TTC549 (cell line): Measurements from ENCODE around the gene ANTXR1.
A peak's percentile ranks its signal among the peaks of the same experiment; 100 is the strongest.
"Not testable (repeated sequence)": the region's sequence is repeated elsewhere in the genome, so short reads cannot be mapped to it uniquely, and the experiment has no call there.

ENCODE experiments used
- FAIRE-seq: peaks from 2 replicates; lab custom pipeline; 2012; peaks lifted over from hg19 to GRCh38; lab: Jason Lieb, UNC

ANTXR1 gene

DNA sequence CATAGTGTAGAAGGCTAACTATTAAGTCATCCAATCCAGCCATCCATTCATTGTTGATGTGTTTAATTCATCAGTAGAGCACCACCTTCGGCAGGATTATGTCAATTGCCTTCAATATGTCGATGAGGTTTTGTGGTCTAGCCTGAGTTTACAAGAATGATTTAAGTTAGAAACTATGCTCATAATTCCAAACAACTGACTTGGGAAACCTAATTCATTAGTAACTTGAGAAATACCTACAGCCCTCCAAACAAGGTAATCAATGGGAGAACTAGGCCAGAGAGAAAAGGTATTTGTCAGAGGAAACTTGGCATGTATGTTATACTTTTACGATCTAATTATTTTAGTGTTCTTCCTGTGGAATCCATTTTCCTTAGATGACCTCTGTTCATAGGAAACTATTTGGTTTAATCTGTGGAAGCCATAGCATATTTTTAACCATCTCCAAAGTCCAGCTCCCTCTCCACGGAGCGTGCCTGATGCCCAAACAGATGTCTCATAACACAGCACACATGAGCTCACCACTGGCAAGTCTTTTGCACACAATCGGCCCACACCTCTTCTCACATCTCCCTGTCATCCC, 225.6 kb downstream of the ANTXR1 start:
- no peak for FAIRE-seq

DNA sequence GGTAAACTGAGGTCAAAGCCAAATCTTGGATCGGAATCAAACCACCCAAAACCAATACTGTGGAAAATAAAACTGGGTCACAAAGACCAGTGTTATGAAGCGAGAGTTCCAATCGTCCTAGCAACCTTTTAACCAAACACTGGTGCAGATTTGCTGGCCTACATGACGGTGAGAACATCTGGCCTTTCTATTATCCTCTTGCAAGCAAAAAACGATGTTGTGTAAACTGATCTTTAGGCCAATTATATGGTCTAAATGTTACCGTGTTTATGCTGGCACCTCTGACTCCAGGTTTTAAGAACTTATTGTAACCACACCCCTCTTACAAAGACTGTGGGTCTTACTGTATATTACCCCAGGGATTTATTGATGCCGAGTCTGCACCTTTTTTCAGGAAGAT, 228.1 kb downstream of the ANTXR1 start:
- FAIRE-seq, result no peak

DNA sequence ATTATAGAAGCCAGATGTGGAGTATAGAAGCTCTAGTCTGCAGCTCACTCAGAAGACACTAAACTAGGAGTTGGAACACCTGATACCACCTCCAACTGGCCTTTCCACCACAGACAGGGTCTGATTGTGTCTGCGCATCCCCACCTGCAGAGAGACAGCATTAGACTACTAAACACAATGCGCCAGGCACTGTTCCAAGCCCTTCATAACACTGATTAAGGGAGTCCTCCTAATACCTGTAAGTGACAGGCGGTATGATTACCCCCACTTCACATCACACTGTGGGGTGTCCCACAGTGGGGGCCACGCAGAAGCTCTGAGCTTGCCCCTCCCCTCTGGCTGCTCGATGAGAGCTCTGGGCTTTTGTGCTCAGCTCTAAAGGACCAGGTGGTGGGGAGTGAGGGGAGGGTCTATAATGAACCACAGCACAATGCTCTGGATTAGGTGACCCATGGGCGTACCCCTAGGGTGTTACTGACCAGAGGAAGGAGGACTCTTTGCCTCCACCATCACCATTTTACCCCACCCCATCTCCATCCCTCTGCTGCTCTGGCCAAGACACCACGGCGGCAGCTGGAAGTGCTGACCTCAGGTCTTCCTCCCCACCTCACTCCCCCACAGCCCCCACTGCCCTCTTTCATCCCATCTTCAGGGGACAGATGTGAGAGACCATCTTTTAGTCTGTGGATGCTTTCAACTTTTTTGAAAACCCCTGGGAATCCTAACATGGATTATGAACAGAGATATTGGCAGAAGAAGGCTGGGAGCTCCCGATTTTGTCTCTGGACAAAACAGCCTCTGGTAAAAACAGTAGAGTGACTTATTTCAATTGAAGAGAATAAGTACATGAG, 228.9 kb downstream of the ANTXR1 start:
- FAIRE-seq, result no peak

DNA sequence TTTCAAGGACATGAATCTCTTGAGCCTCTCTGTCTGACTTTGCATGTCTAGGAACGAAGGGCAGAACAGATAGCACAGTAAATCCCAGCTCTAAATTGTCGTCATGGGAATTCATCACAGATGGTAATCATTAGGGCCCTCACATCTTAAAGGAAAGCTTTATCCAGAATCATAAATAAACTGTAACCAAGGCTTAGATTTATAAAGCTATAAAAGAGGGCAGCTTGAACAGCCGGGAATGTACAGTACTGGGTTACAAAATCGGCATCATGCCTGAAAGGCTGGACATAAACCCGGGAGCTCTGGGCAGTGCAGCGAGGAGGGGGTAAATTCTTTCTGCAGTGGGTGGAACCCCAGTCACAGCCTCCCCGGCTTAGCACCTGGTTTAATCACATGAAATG, 229.7 kb downstream of the ANTXR1 start:
- FAIRE-seq, result no peak

DNA sequence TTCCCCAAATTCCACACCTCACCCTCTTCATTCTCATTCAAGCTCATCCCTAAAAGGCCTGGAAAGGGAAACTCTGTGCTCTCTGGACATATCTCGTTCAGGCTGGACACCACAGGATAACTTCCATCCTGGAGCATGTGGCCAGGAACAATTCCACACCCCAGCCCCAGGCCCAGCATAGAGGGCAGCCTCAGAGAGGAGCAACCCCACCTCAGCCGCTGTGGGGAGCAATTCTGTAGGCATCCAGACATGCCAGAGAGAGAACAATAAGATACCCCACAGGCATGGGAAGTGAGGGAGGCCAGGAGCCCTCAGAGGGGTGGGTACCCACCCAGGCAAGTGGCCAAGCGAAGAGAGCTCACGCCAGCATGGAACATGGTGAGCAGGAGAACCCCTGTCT, 230.7 kb downstream of the ANTXR1 start:
- no peak for FAIRE-seq

DNA sequence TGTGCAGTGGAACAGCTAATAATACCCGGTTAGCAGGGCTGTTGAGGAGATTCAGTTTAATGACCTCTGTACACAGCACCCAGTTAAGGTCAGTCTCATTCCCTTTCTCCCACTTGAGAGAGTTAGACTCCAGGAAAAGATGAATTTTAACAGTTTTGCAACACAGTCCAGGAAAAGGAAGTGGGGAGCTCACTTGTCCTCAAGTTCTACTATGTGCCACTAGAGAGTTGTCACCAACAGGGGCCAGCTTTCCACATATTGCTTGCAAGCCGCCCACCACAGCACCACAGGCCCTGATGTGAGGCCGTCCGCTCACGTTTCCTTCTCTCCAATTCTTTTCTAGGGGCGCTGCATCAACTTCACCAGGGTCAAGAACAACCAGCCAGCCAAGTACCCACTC, 231.9 kb downstream of the ANTXR1 start:
- FAIRE-seq, result no peak

DNA sequence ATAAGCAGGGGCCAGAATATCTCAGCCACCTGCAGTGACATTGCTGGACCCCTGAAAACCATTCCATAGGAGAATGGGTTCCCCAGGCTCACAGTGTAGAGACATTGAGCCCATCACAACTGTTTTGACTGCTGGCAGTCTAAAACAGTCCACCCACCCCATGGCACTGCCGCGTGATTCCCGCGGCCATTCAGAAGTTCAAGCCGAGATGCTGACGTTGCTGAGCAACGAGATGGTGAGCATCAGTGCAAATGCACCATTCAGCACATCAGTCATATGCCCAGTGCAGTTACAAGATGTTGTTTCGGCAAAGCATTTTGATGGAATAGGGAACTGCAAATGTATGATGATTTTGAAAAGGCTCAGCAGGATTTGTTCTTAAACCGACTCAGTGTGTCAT, 234.6 kb downstream of the ANTXR1 start:
- no peak for FAIRE-seq

DNA sequence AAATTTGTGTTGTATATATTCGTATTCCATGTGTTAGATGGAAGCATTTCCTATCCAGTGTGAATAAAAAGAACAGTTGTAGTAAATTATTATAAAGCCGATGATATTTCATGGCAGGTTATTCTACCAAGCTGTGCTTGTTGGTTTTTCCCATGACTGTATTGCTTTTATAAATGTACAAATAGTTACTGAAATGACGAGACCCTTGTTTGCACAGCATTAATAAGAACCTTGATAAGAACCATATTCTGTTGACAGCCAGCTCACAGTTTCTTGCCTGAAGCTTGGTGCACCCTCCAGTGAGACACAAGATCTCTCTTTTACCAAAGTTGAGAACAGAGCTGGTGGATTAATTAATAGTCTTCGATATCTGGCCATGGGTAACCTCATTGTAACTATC, 235.3 kb downstream of the ANTXR1 start:
- FAIRE-seq, result no peak

DNA sequence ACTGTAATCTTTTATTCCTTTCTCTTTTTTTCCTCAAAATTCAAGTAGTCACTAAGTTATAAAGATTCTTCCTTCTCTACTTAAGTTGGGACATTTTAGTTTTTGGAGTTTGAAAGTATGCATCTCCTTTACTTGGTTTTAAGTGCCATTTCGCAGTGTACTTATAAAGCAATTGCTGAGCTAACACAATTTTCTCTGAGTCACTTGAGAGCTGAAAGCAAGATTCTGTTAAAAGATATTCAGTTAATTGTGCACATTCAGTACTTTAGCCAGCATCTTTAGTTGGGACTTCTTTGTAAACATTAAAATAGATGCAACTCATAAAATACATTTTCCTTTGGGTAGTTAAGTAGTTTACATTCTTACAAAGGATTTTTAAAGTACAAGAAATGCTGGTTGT, 238.0 kb downstream of the ANTXR1 start:
- no peak for FAIRE-seq

DNA sequence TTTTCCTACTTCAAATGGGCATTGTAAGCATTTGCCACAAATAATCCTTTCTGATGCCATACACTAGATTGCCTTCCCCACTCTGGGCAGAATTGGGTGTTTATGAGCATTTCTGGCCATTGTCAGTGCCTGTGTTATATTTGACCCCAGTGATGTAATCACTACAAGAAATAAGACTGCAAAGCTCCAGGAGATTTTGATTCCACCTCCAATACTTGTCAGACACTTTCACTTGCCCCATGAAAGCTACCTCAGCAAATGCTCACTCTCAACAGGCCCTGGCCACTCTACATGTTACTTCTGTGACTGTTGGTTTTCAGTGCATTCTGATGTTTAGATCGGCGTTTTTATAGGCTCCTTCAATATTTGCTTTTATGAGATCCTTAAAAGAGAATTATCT, 239.0 kb downstream of the ANTXR1 start:
- FAIRE-seq, result no peak

DNA sequence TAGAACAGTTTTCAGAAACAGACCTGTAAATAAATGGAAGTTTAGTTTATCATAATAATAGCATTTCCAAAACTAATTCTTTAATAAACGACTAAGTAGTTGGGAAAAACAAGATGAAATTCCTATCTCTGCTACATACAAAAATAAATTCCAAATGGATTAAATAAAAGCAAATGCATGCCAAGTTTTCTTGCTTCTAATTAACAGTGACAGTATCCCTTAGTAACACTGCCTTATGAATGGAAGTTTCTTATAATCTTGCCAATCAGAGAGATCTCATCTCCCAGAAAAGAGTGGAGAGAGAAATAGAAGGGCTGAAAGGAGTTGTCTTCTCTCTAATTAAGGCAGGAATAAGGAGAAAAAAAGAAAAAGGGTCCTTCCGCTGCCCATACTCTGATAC, 240.1 kb downstream of the ANTXR1 start:
- no peak for FAIRE-seq

DNA sequence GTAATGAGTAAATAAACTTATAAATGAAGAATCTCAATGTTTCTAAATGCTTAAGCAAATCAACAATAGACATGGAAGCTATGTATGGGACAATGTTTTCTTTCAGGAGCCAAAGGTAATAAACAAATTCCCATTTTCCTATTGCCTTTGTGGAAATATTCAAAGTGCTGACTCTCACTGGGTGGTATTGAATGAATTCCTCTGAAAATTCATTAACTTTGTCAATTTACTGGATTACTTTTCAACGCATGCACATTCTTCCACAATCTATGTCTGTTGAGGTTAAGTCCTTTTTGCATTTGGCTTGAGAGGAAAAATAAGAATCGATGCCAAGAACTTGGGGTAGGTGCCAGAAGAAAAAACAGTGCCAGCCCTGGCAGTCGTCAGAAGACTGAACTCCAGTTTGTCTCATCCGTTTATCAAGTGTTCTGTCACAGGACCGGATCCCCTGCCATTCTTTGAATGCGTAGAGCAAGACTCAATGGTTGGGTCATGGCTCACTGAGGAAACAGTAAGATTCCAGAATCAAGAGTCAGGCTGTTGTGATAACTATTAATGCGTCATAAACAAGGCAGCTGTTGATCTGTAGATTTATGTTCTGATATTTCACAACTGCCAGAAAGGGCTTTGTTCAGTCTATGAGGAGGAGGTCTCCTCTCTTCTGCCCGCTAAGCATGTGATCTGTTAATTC, 240.8 kb downstream of the ANTXR1 start:
- FAIRE-seq, result no peak

DNA sequence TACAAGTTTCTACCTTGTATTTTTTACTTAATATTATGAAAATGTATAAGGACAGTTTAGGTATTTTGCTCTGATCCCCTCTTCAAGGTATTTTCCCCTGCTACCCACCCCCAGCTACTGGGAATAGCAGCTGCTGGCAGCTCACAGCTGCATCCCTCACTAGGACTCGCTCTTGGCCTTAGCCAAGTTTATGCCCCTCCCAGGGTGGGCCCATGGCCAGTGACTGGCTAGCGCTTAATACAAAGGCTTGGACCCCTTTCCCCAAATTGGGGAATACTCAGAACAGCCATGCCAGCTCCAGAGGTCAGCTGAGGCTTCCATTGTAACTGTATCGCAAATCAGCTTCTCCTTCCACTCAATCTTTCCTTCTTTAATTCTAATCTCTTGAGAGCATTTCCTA, 242.8 kb downstream of the ANTXR1 start:
- FAIRE-seq, result no peak

DNA sequence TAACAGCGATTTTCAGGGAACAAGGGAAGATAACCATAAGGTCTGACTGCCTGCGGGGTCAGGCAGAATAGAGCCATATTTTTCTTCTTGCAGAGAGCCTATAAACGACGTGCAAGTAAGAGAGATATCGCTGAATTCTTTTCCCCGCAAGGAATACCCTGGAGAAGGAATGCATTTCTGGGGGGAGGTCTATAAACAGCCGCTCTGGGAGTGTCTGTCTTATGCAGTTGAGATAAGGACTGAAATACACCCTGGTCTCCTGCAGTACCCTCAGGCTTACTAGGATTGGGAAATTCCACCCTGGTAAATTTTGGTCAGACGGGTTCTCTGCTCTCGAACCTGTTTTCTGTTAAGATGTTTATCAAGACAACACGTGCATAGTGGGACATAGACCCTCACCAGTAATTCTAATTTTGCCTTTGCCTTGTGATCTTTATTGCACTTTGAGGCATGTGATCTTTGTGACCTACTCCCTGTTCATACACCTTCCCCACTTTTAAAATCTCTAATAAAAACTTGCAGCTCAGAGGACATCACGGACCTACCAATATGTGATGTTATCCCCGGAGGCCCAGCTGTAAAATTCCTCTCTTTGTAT, 247.1 kb downstream of the ANTXR1 start:
- FAIRE-seq, result not testable (repeated sequence)

DNA sequence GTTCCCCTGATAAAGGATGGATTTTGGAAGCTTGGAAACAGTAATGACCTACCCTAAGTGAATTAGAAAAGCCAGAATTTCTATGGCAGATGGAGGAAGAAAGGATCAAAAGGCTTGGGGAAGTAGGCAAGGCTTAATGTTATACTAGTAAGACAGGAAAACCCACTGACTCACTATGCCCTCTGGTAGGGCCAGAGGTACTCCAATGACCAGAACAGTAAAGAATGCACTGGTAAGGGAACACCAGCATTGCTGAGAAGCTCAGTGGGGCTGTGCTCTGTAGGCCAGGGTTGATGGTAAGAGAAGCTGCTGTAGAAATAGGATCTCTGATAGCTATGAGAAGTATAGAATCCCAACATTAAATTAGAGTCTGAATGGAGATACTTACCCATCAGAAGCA, 247.7 kb downstream of the ANTXR1 start:
- no peak for FAIRE-seq

DNA sequence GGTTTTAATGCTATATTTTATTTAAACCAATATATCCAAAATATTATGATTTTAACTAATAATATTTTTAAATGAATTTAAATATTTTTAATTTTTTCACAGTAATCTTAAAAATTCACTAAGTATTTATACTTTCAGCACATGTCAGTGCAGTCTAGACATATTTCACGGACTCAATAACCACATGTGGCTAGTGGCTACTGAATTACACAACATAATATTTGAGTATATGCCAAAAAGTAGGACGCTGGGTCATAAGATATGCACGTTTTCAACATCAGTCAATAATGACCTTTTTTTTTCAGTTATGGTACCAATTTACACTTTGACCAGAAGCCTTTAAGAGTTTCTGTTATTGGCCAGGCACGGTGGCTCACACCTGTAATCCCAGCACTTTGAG, 256.4 kb downstream of the ANTXR1 start:
- peak; percentile 70 for FAIRE-seq

DNA sequence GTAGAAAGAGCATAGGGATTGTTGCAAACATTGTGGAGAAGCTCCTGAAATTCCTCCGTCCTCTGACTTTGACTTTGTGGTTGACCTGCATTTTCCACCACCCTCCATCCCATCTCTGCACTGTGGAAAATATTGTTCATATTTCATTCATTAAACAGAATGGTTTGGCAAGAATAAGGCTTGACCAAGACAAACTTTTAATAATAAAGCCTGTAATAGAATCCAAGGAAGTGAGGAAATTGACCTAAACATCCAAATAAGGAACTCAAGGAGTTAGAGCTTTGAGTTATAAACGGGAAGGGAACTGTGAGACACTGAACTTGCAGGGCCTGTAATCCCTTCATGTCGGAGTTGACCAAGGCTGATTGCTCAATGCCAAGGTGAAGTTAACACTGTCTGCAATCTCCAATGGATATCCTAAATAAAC, 258.9 kb downstream of the ANTXR1 start:
- FAIRE-seq, result no peak

DNA sequence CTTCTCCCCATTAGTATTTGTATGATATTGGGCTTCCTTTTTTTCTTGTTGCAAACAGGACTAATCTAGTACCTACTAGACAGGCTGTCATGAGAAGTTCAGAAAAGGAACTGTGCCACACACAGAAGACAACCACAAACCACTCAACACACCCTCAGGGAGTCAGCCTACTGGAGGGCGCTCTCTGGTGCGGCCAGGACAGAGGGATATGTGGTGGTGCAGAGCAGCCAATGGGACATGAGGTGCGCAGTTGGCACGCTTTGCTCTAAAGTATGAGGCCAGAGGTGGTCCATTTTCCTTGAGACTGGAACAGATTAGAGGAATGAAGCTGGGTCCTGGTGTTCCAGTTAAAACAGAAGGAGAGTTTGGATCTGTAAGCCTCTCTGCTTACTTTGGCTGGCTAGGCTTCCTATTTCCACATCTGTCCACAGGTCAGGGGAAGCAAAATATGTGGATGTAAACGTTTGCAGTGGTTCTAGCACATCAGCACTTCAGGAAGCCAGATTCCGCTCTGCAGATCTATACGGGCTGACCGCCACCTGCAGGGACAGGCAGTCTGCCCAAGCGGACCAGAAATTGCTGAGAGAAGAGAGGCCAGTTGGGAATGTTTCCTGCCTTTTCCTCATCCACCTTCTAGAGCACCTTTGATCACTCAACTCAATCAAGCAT, 260.0 kb downstream of the ANTXR1 start:
- FAIRE-seq, result no peak

DNA sequence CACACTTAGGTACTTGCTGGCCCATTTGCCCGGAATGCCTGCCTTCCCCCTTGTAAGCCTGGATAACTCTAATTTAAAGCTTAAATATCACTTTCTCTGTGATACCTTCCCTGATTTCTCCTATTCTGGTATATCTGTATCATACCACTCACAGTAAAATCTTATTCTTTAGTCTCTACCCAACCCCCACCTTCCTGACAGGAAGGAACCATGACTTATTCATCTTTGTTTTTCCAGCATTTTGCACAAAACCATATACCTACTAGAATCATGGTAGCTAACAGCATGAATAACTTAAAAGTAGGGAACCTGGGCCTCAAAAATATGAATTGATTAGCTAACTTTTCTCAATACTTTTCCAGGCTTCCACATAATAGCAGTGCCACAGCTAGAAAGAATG, 262.5 kb downstream of the ANTXR1 start:
- no peak for FAIRE-seq

DNA sequence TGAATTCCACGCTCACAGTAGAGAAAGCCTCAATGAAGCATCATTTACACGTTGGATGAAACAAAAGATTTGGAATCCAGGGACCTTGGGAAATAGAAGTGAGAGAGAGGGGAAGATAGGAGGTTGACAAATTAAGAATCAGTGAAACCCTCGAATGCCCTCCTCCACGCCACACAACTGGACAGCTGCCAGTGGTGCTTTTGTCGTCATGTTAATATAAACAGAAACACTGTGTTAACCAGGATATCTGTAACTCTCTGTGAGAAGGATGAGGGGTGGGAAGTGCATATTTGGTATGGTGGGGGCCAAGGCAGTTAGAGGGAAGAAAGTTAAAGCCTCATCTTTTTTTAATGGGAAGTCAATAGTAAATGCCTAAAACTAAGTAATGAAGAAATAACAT, 265.4 kb downstream of the ANTXR1 start:
- FAIRE-seq, result no peak

DNA sequence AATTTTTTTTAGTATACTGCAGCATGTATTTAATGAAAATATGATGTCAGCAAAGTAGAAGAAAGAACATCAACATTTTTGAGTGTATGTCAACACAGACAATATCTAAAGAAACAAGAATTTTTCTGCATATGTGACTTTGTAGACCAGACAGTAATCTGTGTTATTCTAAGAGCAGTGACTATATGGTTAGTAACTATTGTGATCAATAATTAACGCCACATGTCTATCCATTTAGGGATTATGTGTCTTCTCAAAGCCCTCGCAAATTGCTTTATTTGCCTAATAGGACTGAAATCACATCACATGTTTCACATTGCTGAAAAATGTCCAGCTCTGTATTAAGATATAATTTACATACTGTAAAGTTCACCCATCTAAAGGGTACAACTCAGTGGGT, 266.2 kb downstream of the ANTXR1 start:
- no peak for FAIRE-seq

DNA sequence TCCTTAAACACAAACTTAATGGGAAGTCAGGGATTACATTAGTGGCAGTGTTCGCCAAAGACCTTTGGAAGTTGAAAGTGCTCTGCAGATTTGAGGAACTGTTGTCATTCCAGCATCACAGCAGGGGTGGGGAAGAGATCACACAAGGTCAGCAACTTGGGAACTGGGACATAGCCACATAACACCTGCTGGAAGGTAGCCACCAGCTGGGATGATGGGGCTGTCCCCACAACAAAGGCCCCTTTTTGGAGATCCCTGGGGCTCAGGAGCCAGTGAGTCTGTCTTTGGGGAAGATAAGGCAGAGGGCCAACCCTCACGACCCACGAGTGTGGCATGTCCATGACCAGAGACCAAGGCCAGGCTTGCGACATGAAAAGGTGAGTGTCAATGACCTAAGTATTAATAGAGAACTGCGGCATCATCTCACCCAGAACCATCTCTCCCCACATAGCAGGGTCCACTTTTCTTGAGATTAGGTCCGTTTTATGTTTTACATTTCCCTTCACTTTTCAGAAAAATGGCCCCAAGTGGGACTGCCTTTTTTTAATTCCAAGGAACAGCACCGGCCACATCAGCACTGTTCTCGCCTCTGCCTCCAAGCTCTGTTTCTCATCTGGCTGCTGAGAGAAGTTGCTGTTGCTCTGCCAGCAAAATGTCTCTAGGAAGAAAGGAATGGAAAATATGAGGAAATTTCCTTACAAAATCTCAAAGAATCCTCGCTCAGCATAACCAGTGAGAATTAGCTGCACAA, 267.1 kb downstream of the ANTXR1 start:
- no peak for FAIRE-seq
